NCI-H1417 treated with DMSO at 0.1 percent for 48 hours (cell line): Measurements from ENCODE around the gene PCSK6.
"Not testable (repeated sequence)": the region's sequence is repeated elsewhere in the genome, so short reads cannot be mapped to it uniquely, and the experiment has no call there.

ENCODE experiments used
- DNase-seq: peaks from one replicate; lab custom pipeline; 2025; lab: John Stamatoyannopoulos, UW

PCSK6 gene

GRCh38 chr15:101459579-101460300 is 29.8 kb downstream of the PCSK6 start:
- DNase-seq, result no peak

- no peak for DNase-seq
Measured at GRCh38 chr15:101458908-101459578, 30.5 kb downstream of the PCSK6 start.

- DNase-seq, result no peak
Measured at GRCh38 chr15:101458158-101458900, 31.2 kb downstream of the PCSK6 start.

- no peak for DNase-seq
Measured at GRCh38 chr15:101457696-101458095, 31.8 kb downstream of the PCSK6 start.

- DNase-seq, result no peak
Measured at GRCh38 chr15:101456057-101456739, 33.3 kb downstream of the PCSK6 start.

- no peak for DNase-seq
Measured at GRCh38 chr15:101455291-101456025, 34.0 kb downstream of the PCSK6 start.

GRCh38 chr15:101454781-101455180 is 34.7 kb downstream of the PCSK6 start:
- not testable (repeated sequence) for DNase-seq

GRCh38 chr15:101454365-101454764 is 35.1 kb downstream of the PCSK6 start:
- DNase-seq, result no peak

- DNase-seq, result no peak
Measured at GRCh38 chr15:101453123-101454120, 36.1 kb downstream of the PCSK6 start.

- DNase-seq, result no peak
Measured at GRCh38 chr15:101452572-101452971, 36.9 kb downstream of the PCSK6 start.

- no peak for DNase-seq
Measured at GRCh38 chr15:101451846-101452245, 37.7 kb downstream of the PCSK6 start.

- DNase-seq, result no peak
Measured at GRCh38 chr15:101451266-101451799, 38.2 kb downstream of the PCSK6 start.

- DNase-seq, result no peak
Measured at GRCh38 chr15:101450403-101451265, 38.9 kb downstream of the PCSK6 start.

- DNase-seq, result no peak
Measured at GRCh38 chr15:101449471-101450402, 39.8 kb downstream of the PCSK6 start.

- DNase-seq, result no peak
Measured at GRCh38 chr15:101448336-101448735, 41.2 kb downstream of the PCSK6 start.

GRCh38 chr15:101447561-101448071 is 41.9 kb downstream of the PCSK6 start:
- DNase-seq, result no peak

GRCh38 chr15:101447168-101447533 is 42.4 kb downstream of the PCSK6 start:
- no peak for DNase-seq
